Transverse colon (tissue), 4 donors: ENCODE measurements around the gene ATP5PD. TPM values are rescaled to one million over a fixed set of nuclear protein-coding genes. Genes with fewer than 3 reads are reported as not detected.

Experiments
- DNase-seq: peaks from one replicate; pipeline ENCODE4 v3.0.0-alpha.2; 2019
- H3K27ac ChIP-seq, 4 donors: fragments of 200-600 bp; sonication (generic); 2 replicates each; pipeline ENCODE4 v1.5.1; 2016 to 2018; ENCODE audit warnings: inconsistent platforms in 4 of 4
- H3K27me3 ChIP-seq: fragments of 200-600 bp; sonication (generic); 2 replicates; pipeline ENCODE4 v1.5.1; 2017; ENCODE audit warnings: inconsistent platforms
- H3K36me3 ChIP-seq, 4 donors: fragments of 200-600 bp; sonication (generic); 2 replicates each; pipeline ENCODE4 v1.5.1; 2017 to 2019; ENCODE audit warnings: inconsistent platforms in 4 of 4
- H3K4me1 ChIP-seq, 4 donors: fragments of 200-600 bp; sonication (generic); 2 replicates each; pipeline ENCODE4 v1.5.1; 2017 to 2020; ENCODE audit warnings: inconsistent platforms in 4 of 4
- H3K4me3 ChIP-seq, 4 donors: fragments of 200-600 bp; sonication (generic); 1 replicate in 1 of 4; 2 replicates in 3 of 4; pipeline versions ENCODE4 v1.5.1 to v1.6.1; 2017 to 2019; ENCODE audit warnings: inconsistent platforms in 4 of 4
- H3K9me3 ChIP-seq, 2 donors: fragments of 200-600 bp; sonication (generic); 2 replicates each; pipeline ENCODE4 v1.5.1; 2017 to 2019; ENCODE audit warnings: inconsistent platforms in 2 of 2
- CTCF ChIP-seq, 5 experiments: fragments of 200-600 bp in 3 of 5; fragments of 450-650 bp in 2 of 5; sonication (generic) in 3 of 5; IDR thresholded peaks; 1 replicate in 2 of 5; 2 replicates in 3 of 5; pipeline ENCODE4 v1.5.1; 2016 to 2017; ENCODE audit warnings: antibody characterized with exemption in 5 of 5, inconsistent platforms in 3 of 5, mild to moderate bottlenecking in 2 of 5, moderate library complexity in 1 of 5
- EP300 ChIP-seq: sonication (generic); formaldehyde crosslinking; IDR thresholded peaks from one replicate; pipeline ENCODE4 v1.6.1; 2017; ENCODE audit warnings: antibody characterized with exemption, low read depth
- POLR2A ChIP-seq: fragments of 450-650 bp; IDR thresholded peaks from one replicate; pipeline ENCODE4 v1.6.1; 2016; ENCODE audit warnings: antibody characterized with exemption, mild to moderate bottlenecking, moderate library complexity
- POLR2AphosphoS5 ChIP-seq, 3 donors: sonication (generic); formaldehyde crosslinking; IDR thresholded peaks; one replicate each; pipeline ENCODE4 v1.6.1; 2016; ENCODE audit warnings: antibody characterized with exemption in 3 of 3
- WGBS, 2 donors: methylation state at CpG; one replicate each; pipeline ENCODE4 v1.1.5; 2018; ENCODE audit warnings: low coverage in 1 of 2; 5-methylcytosine and 5-hydroxymethylcytosine counted together
- in situ Hi-C, 4 donors: fragments of 200-750 bp; cut with MboI; loops; one replicate each; pipeline versions ENCODE4 v1.15.0 to v1.15.1; 2017; ENCODE audit warnings: low sequenced_read_pairs in 3 of 4, low pct_ligation_motif_present in 1 of 4, low pct_unique_long_range_greater_than_20kb in 1 of 4
- intact Hi-C: fragments of 100-400 bp; cut with DNase I; formaldehyde crosslinking; loops from one replicate; pipeline ENCODE4 v1.15.1; 2023; ENCODE audit warnings: low total_unique reads
- total RNA-seq, 4 donors: library from RNA; depleted of rRNA; stranded (reverse); fragments of >200 nt; gene quantifications; one replicate each; pipeline ENCODE4 v1.1.0, GENCODE V29; 2016

ATP5PD gene
- total RNA-seq, 4 donors from 2014 or later: 75.2 to 373 (median 245) TPM

DNA sequence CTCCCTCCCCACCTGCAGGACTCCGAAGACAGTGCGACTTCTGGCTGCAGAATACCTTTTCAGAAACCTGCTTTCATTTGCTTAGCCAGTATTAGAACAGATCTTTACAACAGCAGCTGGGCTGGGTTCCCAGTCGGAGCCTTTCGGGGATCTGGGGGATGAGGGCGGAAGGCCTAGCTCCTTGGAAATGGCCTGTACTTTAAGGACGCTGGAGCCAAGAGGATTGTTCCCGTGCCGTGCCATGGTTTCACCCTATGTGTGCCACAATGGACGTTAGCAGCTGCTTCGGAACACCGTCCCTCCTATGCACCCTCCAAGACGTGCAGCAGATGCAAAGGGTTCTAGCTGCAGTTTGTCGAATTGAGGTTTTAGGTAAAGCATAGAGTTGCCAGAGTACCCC, 16.4 kb upstream of the ATP5PD start:
- Histone ChIP-seq H3K4me3 (no peak overlapping the region), H3K36me3 (peaks cover 0 to 26% (median 10%) of the 10 kb centered on the region in 4 donors), H3K9me3 (no peaks in the 10 kb centered on the region), H3K4me1 (peaks cover 0 to 8% (median 2%) of the 10 kb centered on the region in 4 donors), H3K27me3 (no peaks in the 10 kb centered on the region), H3K27ac (no peak overlapping the region)
- in situ Hi-C loops (no loop called here), intact Hi-C loops (no loop called here)
- 92% methylated on average over 13 of the region's 13 CpGs; no CpG with 5 or more reads in 1 of the 2 donors for WGBS, 2 donors
- DNase-seq: no peak
- TF ChIP-seq POLR2A (no peak), POLR2AphosphoS5 (IDR thresholded peaks at IDR 0.05) (no peak), EP300 (no peak), CTCF (IDR thresholded peaks at IDR 0.05) (no peak)

DNA sequence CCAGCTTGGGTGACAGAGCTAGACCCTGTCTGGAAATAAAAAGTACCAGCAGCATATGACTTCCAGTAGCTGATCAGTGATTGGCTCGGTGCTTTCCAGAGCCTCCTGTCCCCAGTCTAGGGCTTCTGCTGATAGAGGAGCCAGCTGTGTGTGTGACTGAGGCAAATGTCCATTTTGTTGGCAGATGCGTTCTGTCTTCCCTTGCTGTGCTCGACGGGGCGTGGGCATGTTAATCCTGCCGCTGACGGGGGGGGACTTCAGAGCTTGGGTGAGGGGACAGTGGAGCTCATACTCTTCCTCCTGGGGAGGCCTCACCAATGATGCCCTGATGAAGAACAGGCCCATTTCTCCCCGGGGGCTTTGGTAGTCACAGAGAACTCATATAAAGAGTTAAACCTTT, 14.8 kb upstream of the ATP5PD start:
- no peaks in the 10 kb centered on the region for H3K9me3 ChIP-seq
- no peak for DNase-seq
- in situ Hi-C loops: no loop called here
- WGBS, 2 donors: 90% methylated on average over 8 of the region's 8 CpGs; no CpG with 5 or more reads in 1 of the 2 donors
- TF ChIP-seq POLR2A: no peak
- TF ChIP-seq POLR2AphosphoS5 (IDR thresholded peaks at IDR 0.05): no peak
- TF ChIP-seq CTCF (IDR thresholded peaks at IDR 0.05): no peak
- no peak for TF ChIP-seq EP300
- intact Hi-C loops: no loop called here
- H3K4me3 ChIP-seq: no peak overlapping the region
- H3K27me3 ChIP-seq: no peaks in the 10 kb centered on the region
- H3K4me1 ChIP-seq: peaks cover 0 to 8% (median 2%) of the 10 kb centered on the region in 4 donors
- H3K27ac ChIP-seq: no peak overlapping the region
- peaks cover 0 to 31% (median 10%) of the 10 kb centered on the region in 4 donors for H3K36me3 ChIP-seq

DNA sequence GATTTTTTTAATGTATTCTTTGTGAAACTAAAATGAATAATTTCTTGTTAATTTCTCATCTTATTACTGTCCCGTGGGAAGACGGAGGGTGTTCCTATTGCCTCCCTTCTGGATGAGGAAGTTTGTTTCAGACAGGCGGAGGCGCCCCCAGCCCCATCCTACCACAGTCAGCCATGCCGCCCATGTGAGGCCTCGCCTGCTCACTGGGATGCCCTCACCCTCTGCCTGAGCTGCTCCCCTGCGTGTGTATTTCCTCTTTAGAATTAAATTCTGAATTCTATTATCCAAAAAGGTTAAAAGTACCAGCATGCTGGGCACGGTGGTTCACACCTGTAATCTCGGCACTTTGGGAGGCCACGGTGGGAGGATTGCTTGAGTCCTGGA, 14.3 kb upstream of the ATP5PD start:
- Histone ChIP-seq H3K27ac (peak overlapping the region in 1 of 4 donors; percentile 85), H3K36me3 (peaks cover 0 to 31% (median 10%) of the 10 kb centered on the region in 4 donors), H3K9me3 (no peaks in the 10 kb centered on the region), H3K4me3 (no peak overlapping the region), H3K27me3 (no peaks in the 10 kb centered on the region), H3K4me1 (peaks cover 0 to 8% (median 2%) of the 10 kb centered on the region in 4 donors)
- intact Hi-C loops: no loop called here
- in situ Hi-C loops: no loop called here
- no peak for DNase-seq
- TF ChIP-seq POLR2A (no peak), EP300 (no peak), CTCF (IDR thresholded peaks at IDR 0.05) (no peak), POLR2AphosphoS5 (IDR thresholded peaks at IDR 0.05) (no peak)
- WGBS, 2 donors: 89 to 98% methylated on average over 7 to 10 of the region's 10 CpGs

DNA sequence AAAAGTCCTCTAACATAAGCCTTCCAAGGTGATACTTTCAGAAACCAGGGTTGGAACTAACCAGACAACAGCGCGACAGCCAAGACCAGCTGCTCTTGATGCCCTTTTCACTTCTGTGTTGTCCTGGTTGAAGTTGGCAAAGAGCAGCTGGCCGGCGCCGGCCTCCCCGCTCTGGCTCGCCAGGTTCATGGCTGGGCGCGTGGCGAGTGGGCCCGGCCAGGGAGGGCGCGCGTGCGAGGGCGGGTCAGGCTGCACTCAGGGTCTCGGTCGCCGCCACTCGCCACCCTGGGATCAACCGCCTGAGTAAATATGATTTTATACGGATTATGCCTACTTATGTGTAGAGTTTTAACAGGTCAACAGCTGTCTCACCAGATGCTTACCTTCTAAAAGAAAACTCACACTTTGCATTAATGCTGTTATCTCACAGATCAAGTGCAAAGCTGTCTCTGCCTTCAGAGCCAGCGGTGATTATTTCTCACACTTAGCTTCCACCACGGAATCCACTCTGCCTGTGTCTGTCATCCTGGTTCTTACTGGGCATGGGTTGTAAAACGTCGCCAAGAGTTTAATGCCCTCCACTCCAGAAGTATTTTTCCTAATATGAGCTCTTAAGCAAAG, 13.8 kb upstream of the ATP5PD start:
- peak overlapping the region; percentile 49 to 85 (median 68) for H3K27ac ChIP-seq
- no peak for TF ChIP-seq CTCF (IDR thresholded peaks at IDR 0.05)
- TF ChIP-seq EP300: no peak
- TF ChIP-seq POLR2A: no peak
- no peak for TF ChIP-seq POLR2AphosphoS5 (IDR thresholded peaks at IDR 0.05)
- H3K4me3 ChIP-seq: no peak overlapping the region
- H3K4me1 ChIP-seq: peaks cover 0 to 8% (median 2%) of the 10 kb centered on the region in 4 donors
- H3K36me3 ChIP-seq: peaks cover 0 to 31% (median 10%) of the 10 kb centered on the region in 4 donors
- no peaks in the 10 kb centered on the region for H3K27me3 ChIP-seq
- in situ Hi-C loops: no loop called here
- intact Hi-C loops: no loop called here
- DNase-seq: no peak
- H3K9me3 ChIP-seq: no peaks in the 10 kb centered on the region
- 90 to 93% methylated on average over 4 to 26 of the region's 26 CpGs for WGBS, 2 donors
